Neuronal stem cell (in vitro differentiated cells): Measurements from ENCODE around the gene RAP2B.

Experiments used
- DNase-seq: peaks from one replicate; pipeline ENCODE4 v3.0.0-alpha.2; 2013; ENCODE audit warnings: low spot score
- H2AFZ ChIP-seq: one replicate; pipeline ENCODE4 v1.6.1; 2013; ENCODE audit warnings: mild to moderate bottlenecking, low read length, inconsistent platforms
- H2AK5ac ChIP-seq: 2 replicates; pipeline ENCODE4 v1.6.1; 2013; ENCODE audit warnings: low read depth, mild to moderate bottlenecking, inconsistent platforms, low read length, moderate library complexity, mixed read lengths
- H2BK120ac ChIP-seq: 2 replicates; pipeline ENCODE4 v1.6.1; 2013; ENCODE audit warnings: low read depth, mild to moderate bottlenecking, inconsistent platforms, low read length, moderate library complexity, mixed read lengths
- H2BK12ac ChIP-seq: one replicate; pipeline ENCODE4 v1.6.1; 2013; ENCODE audit warnings: low read length, inconsistent platforms
- H2BK15ac ChIP-seq: 2 replicates; pipeline ENCODE4 v1.6.1; 2013; ENCODE audit warnings: mild to moderate bottlenecking, low read length, inconsistent platforms, mixed read lengths
- H2BK5ac ChIP-seq: one replicate; pipeline ENCODE4 v1.6.1; 2013; ENCODE audit warnings: inconsistent platforms, mild to moderate bottlenecking, low read length, moderate library complexity
- H3K14ac ChIP-seq: one replicate; pipeline ENCODE4 v1.6.1; 2013; ENCODE audit warnings: low read length, inconsistent platforms
- H3K18ac ChIP-seq: 2 replicates; pipeline ENCODE4 v1.6.1; 2013; ENCODE audit warnings: low read length, inconsistent platforms
- H3K23ac ChIP-seq: 2 replicates; pipeline ENCODE4 v1.6.1; 2013; ENCODE audit warnings: low read depth, mild to moderate bottlenecking, mixed read lengths, low read length, inconsistent platforms; ENCODE audit not compliant: poor library complexity
- H3K27ac ChIP-seq: replicated peaks from 3 replicates; pipeline ENCODE4 v1.5.1; 2013; ENCODE audit warnings: low read length, inconsistent platforms
- H3K27me3 ChIP-seq, 3 experiments: 2 replicates each; pipeline ENCODE4 v1.6.1; 2013; ENCODE audit warnings: low read length in 3 of 3, mild to moderate bottlenecking in 2 of 3, inconsistent platforms in 1 of 3, low read depth in 1 of 3, mixed read lengths in 1 of 3, moderate library complexity in 1 of 3; ENCODE audit not compliant: control insufficient read depth in 3 of 3, insufficient read depth in 3 of 3
- H3K36me3 ChIP-seq, 2 donors: replicated peaks in 1 of 2; 2 replicates each; pipeline ENCODE4 v1.6.1; 2013; ENCODE audit warnings: low read length in 2 of 2; ENCODE audit not compliant: control insufficient read depth in 2 of 2, insufficient read depth in 2 of 2
- H3K4ac ChIP-seq: 2 replicates; pipeline ENCODE4 v1.6.1; 2013; ENCODE audit warnings: inconsistent platforms, mild to moderate bottlenecking, low read length, moderate library complexity
- H3K4me1 ChIP-seq, 2 donors: 1 replicate in 1 of 2; 2 replicates in 1 of 2; pipeline ENCODE4 v1.6.1; 2013; ENCODE audit warnings: low read length in 2 of 2, low read depth in 1 of 2; ENCODE audit not compliant: control insufficient read depth in 2 of 2, insufficient read depth in 1 of 2
- H3K4me2 ChIP-seq: one replicate; pipeline ENCODE4 v1.6.1; 2013; ENCODE audit warnings: mild to moderate bottlenecking, low read length, inconsistent platforms; ENCODE audit not compliant: insufficient read depth, poor library complexity, severe bottlenecking
- H3K4me3 ChIP-seq, 2 donors: 2 replicates each; pipeline ENCODE4 v1.5.1; 2013; ENCODE audit warnings: low read length in 2 of 2, mild to moderate bottlenecking in 2 of 2, inconsistent platforms in 1 of 2, moderate library complexity in 1 of 2
- H3K79me1 ChIP-seq: one replicate; pipeline ENCODE4 v1.6.1; 2013; ENCODE audit warnings: low read depth, mild to moderate bottlenecking, inconsistent platforms, low read length, moderate library complexity
- H3K9ac ChIP-seq: one replicate; pipeline ENCODE4 v1.6.1; 2013; ENCODE audit warnings: mild to moderate bottlenecking, low read depth, low read length, inconsistent platforms; ENCODE audit not compliant: poor library complexity
- H3K9me3 ChIP-seq, 2 donors: replicated peaks in 1 of 2; 2 replicates each; pipeline versions ENCODE3 to v1.6.1; 2013; ENCODE audit warnings: low read length in 2 of 2, mild to moderate bottlenecking in 2 of 2, inconsistent platforms in 1 of 2, low read depth in 1 of 2, mixed read lengths in 1 of 2, moderate library complexity in 1 of 2; ENCODE audit not compliant: control insufficient read depth in 2 of 2, insufficient read depth in 1 of 2
- H4K8ac ChIP-seq: one replicate; pipeline ENCODE4 v1.6.1; 2013; ENCODE audit warnings: low read depth, mild to moderate bottlenecking, inconsistent platforms, low read length, moderate library complexity
- H4K91ac ChIP-seq: one replicate; pipeline ENCODE4 v1.6.1; 2013; ENCODE audit warnings: low read length, low read depth, mild to moderate bottlenecking, inconsistent platforms; ENCODE audit not compliant: poor library complexity
- WGBS, 2 donors: extraction: QIAGEN DNeasy Blood & Tissue Kit; methylation state at CpG; one replicate each; pipeline ENCODE4 v1.1.7; 2013; ENCODE audit warnings: missing lambda C conversion rate in 2 of 2, mixed read lengths in 1 of 2; ENCODE audit not compliant: insufficient read length in 2 of 2, insufficient replicate concordance in 1 of 2; ENCODE audit errors: extremely low coverage in 2 of 2; 5-methylcytosine and 5-hydroxymethylcytosine counted together

The RAP2B gene

DNA sequence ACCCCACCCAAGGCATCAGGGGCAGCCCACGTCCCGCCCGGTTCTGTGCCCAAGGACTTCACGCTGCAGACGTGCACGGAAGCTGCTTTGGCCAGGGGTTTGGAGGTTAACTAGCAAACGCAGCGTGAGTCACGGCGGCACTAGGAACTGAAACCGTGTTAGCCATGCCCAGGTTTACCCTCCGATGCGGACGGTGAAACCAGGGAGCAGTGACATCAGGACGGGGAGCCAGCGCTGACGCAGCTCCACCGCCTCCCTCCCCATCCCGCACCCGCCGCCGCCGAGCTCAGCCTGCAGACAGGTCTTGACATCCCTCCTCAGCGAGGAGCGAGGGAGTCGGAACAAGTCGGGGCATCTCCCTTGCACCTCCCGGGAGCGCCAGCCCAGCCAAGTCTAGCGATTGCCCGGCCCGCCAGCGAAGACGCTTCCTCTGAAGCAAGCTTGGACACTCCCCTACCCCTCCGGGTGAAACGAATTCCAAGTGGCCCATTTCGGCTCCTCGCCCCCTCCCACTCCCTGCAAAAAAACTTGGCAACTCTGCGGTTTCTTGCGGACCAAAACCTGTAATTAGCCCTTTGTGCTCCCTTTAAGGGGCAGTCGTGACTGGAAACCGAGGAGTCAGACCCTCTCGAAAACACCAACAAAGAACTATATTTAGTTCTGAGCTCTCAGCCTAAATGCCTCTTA, 1.4 kb upstream of the RAP2B start:
- no peak overlapping the region for H4K8ac ChIP-seq
- H3K4me1 ChIP-seq = peaks cover 2 to 3% of the 10 kb centered on the region in 2 donors
- peak overlapping the region; percentile 94 for H2AFZ ChIP-seq
- no peak overlapping the region for H2AK5ac ChIP-seq
- H3K14ac ChIP-seq = peak overlapping the region; percentile 78
- peak; percentile 86 for DNase-seq
- peak overlapping the region; percentile 94 for H2BK5ac ChIP-seq
- H3K4ac ChIP-seq = no peak overlapping the region
- H2BK120ac ChIP-seq = peak overlapping the region; percentile 13
- peaks cover 0 to 7% of the 10 kb centered on the region in 2 donors for H3K36me3 ChIP-seq
- peak overlapping the region; percentile 97 for H3K27ac ChIP-seq
- no peaks in the 10 kb centered on the region for H3K9me3 ChIP-seq
- no peaks in the 10 kb centered on the region for H3K27me3 ChIP-seq
- H2BK15ac ChIP-seq = peak overlapping the region; percentile 90
- peak overlapping the region; percentile 98 for H3K18ac ChIP-seq
- peaks cover 8% of the 10 kb centered on the region for H3K79me1 ChIP-seq
- peak overlapping the region; percentile 96 for H3K23ac ChIP-seq
- H4K91ac ChIP-seq = no peak overlapping the region
- peak overlapping the region; percentile 96 for H3K9ac ChIP-seq
- H3K4me3 ChIP-seq = peak overlapping the region; percentile 87 to 95
- WGBS, 2 donors = no CpG with 5 or more reads among the region's 43 CpGs
- H2BK12ac ChIP-seq = peak overlapping the region; percentile 76
- peak overlapping the region; percentile 95 for H3K4me2 ChIP-seq

DNA sequence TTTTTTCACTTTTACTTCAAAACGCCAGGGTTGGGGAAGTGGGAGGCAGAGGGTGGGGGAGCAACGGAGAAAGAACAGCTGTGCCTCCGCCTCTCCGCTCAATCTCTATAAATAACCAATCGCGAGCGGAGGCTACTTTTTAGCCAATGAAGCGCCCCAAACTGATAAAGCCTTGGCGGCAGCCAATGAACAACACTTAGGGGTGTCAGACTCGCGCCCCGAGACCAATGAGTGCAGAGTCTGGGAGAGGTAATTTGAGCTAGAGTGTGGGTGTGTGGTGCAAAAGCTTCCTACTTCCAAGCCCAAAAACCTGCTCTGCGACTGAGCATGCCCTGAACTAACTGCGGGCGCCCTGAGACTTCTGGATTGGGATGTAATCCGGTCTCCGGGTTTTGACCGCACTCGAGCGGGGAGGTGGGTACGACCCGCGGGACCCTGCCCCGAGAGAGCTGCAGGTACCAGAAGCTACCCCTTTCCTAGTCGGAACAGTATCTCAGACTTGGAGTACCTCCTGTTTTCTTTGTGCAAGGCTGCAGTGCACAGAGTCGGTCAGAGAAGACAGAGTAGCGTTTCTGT, 800 bp upstream of the RAP2B start:
- Histone ChIP-seq H3K4me2 (peak overlapping the region; percentile 95), H3K4ac (no peak overlapping the region), H2BK15ac (no peak overlapping the region), H2BK5ac (no peak overlapping the region), H3K23ac (no peak overlapping the region), H3K4me1 (peaks cover 2 to 3% of the 10 kb centered on the region in 2 donors), H3K9ac (peak overlapping the region; percentile 80), H3K14ac (no peak overlapping the region), H3K36me3 (peaks cover 0 to 7% of the 10 kb centered on the region in 2 donors), H3K4me3 (peak overlapping the region; percentile 88 to 95), H3K79me1 (peaks cover 8% of the 10 kb centered on the region), H4K91ac (no peak overlapping the region), H3K27ac (peak overlapping the region; percentile 97), H2AFZ (peak overlapping the region; percentile 97), H2AK5ac (no peak overlapping the region), H3K27me3 (no peaks in the 10 kb centered on the region), H2BK120ac (no peak overlapping the region), H3K9me3 (no peaks in the 10 kb centered on the region), H2BK12ac (no peak overlapping the region), H3K18ac (peak overlapping the region; percentile 95), H4K8ac (no peak overlapping the region)
- no CpG with 5 or more reads among the region's 27 CpGs for WGBS, 2 donors
- DNase-seq = peak; percentile 98

DNA sequence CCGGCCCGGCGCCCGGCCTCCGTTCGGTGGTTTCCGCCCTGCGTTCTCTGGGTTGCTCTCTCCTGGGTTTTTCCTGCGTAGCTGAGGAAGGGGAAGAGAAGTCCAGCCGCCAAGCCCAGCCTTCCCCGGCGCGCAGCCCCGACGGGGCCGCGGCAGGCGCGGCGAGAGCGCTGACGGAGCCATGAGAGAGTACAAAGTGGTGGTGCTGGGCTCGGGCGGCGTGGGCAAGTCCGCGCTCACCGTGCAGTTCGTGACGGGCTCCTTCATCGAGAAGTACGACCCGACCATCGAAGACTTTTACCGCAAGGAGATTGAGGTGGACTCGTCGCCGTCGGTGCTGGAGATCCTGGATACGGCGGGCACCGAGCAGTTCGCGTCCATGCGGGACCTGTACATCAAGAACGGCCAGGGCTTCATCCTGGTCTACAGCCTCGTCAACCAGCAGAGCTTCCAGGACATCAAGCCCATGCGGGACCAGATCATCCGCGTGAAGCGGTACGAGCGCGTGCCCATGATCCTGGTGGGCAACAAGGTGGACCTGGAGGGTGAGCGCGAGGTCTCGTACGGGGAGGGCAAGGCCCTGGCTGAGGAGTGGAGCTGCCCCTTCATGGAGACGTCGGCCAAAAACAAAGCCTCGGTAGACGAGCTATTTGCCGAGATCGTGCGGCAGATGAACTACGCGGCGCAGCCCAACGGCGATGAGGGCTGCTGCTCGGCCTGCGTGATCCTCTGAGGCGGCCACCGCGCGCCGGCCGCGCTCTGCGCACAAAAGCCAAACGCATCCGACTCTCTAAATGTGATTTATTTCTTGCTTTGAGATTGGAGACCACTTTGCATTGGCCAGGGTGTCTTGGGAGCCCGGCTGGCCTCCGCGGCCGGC, 727 bp downstream of the RAP2B start:
- Histone ChIP-seq H3K36me3 (peaks cover 0 to 7% of the 10 kb centered on the region in 2 donors), H2AK5ac (peak overlapping the region; percentile 83), H3K4me1 (peaks cover 2 to 3% of the 10 kb centered on the region in 2 donors), H3K4me3 (peak overlapping the region; percentile 95 to 99), H3K9ac (peak overlapping the region; percentile 97), H4K91ac (no peak overlapping the region), H2BK120ac (no peak overlapping the region), H3K27me3 (no peaks in the 10 kb centered on the region), H3K14ac (peak overlapping the region; percentile 99), H3K79me1 (peaks cover 8% of the 10 kb centered on the region), H4K8ac (no peak overlapping the region), H3K27ac (no peak overlapping the region), H2BK5ac (peak overlapping the region; percentile 88), H3K4ac (peak overlapping the region; percentile 91), H2BK15ac (peak overlapping the region; percentile 78), H3K9me3 (no peaks in the 10 kb centered on the region), H3K4me2 (peak overlapping the region; percentile 75), H3K23ac (peak overlapping the region; percentile 99), H2BK12ac (no peak overlapping the region), H2AFZ (peak overlapping the region; percentile 97), H3K18ac (peak overlapping the region; percentile 95)
- peak; percentile 49 for DNase-seq
- no CpG with 5 or more reads among the region's 86 CpGs for WGBS, 2 donors
